ENCODE results near the gene DPYSL3. TPM values are rescaled to one million over a fixed set of nuclear protein-coding genes. Genes with fewer than 3 reads are reported as not detected.
"Not testable (repeated sequence)": the region's sequence is repeated elsewhere in the genome, so short reads cannot be mapped to it uniquely, and the experiment has no call there.

Gene DPYSL3
- polyA plus RNA-seq, 3 donors, result 3.8 to 77.3 (median 31.8) TPM

- no peak overlapping the region for H3K27ac ChIP-seq (ENCODE audit: low read depth, low read length)
- 67 to 85% (median 83%) methylated on average over 15 of the region's 15 CpGs for WGBS, 3 donors
These were observed 115.8 kb downstream of the DPYSL3 start for GRCh38 chr5:147393874-147394672.

DNA sequence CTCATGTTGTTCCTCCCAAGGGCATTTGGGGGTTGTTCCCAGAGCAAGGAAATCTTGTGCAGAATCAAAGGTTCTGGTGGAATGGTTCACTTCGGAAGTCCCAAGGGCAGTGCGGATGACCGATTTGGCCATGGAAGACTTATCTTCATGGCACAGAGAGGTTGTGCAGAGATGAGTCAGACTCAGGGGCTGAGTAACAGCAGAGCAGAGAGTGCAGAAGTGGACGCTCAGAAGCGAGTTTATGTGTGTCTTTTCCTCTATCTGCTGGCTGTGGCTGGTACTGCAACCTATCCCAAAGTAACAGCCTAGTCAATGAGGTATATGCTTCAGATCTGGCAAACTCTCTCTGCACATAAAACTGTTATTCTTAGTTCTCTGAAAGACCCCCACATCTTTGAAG, 118.1 kb downstream of the DPYSL3 start:
- no peak overlapping the region for H3K27ac ChIP-seq (ENCODE audit: low read depth, low read length)
- 47 to 65% (median 54%) methylated on average over 5 of the region's 5 CpGs for WGBS, 3 donors

GRCh38 chr5:147390654-147391225, 119.1 kb downstream of the DPYSL3 start:
- WGBS, 3 donors, result 82 to 93% (median 87%) methylated on average over 3 of the region's 3 CpGs
- no peak overlapping the region for H3K27ac ChIP-seq (ENCODE audit: low read depth, low read length)

- H3K27ac ChIP-seq (ENCODE audit: low read depth, low read length), result no peak overlapping the region
These were observed 121.4 kb downstream of the DPYSL3 start for GRCh38 chr5:147388184-147389108.

DNA sequence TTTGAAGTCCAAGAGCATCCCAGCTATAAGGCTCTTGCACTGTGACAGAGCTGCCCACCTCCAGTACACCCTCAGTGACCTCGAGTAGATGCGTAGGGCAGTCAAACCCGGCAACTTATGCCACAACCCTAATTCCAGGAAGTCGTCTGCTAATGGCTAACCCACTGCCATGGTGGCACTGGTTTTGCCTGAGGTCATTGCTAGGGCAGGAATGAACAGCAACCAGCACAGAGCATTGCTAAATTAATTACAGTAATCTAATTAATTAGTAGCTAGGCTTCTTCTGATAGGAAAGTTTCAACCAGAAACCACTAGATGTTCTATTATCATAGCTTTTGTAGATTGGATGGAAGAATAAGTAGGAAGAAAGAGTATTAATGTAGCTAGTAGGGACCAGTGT, 122.8 kb downstream of the DPYSL3 start:
- 69 to 76% (median 74%) methylated on average over 4 of the region's 4 CpGs for WGBS, 3 donors
- H3K27ac ChIP-seq (ENCODE audit: low read depth, low read length), result no peak overlapping the region

More at GRCh38 chr5:147388184-147389108, 121.4 kb downstream of the DPYSL3 start:
- WGBS, 3 donors, result 72 to 79% (median 78%) methylated on average over 7 of the region's 7 CpGs

DNA sequence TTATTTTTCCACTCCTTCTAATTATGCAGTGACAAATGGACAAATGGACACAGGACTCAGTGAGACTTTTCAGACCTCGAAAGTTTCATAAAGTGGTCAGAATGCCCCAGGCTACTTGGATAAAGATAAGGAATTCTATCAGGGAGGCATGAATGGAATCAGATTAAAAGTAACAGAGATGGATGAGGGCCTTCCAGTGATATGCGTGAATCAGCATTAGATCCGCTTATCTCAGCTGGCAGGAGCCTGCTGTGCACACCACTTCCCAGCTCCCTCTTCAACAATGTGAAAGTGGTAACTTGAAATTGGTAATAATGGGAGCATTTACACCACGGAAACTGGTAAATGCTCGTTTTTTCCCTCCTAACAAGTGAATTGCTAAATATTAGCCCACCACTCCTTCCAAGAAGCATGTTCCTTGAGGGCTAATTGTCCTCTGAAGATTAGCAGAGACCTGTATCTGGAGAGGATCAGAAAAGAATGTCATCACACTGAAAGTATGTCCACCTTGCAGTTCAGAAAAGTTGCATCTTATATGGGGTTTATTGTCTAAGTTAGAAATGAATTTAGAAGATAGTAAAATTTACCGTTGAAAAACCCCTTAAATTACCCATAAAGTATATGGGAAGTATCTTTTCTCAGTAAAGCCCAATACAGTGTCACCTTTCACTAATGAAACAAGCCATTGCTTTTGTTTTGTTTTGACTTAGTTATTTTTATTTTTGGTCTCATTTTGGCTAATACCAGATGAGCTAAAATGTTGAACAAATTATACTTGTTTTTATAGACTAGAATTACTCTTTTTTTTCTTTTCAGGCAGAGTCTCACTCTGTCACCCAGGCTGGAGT, 125.3 kb downstream of the DPYSL3 start:
- H3K27ac ChIP-seq (ENCODE audit: low read depth, low read length), result no peak overlapping the region
- 72 to 75% (median 75%) methylated on average over 6 of the region's 6 CpGs for WGBS, 3 donors

DNA sequence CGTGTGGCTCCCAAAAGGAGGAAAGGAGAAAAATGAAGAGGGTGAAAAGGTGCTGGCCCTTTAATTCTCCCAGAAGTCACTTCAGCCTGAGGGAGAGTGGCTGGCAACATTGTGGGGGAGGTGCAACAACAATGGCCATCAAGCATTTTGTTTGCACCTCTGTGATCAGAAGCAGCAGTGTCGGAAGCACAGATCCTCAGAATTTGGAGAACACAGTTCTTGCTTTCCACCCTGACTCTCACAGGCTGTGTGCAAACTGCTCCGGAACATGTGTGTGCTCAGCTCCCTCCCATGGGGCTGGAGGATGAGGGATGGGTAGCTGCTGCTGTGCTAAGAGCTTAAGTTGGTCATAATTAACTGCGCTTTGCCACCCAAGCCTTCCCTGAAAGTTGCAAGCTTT, 127.1 kb downstream of the DPYSL3 start:
- 59 to 71% (median 65%) methylated on average over 4 of the region's 4 CpGs for WGBS, 3 donors
- H3K27ac ChIP-seq (ENCODE audit: low read depth, low read length), result no peak overlapping the region

GRCh38 chr5:147381555-147381954, 128.3 kb downstream of the DPYSL3 start:
- WGBS, 3 donors, result 84 to 89% (median 85%) methylated on average over 3 of the region's 3 CpGs
- H3K27ac ChIP-seq (ENCODE audit: low read depth, low read length), result no peak overlapping the region

DNA sequence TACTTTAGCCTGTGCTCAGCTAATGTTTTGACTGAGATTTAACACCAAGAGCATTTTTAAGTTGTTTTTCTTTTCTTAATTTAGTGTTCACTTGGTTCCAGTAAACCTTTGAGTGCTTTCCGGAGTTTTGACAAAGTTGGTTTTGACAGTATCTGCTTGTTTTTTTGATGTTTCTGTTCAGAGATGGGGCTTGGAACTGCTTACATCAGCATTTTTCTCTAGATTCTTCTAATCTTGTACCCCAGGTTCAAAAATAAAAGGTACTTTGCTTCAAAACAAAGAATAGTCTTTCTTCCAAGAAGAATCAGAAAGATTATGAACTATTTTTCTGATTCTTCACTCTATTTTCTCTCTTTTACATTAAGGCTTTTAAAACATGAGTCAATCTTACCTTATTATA, 132.2 kb downstream of the DPYSL3 start:
- H3K27ac ChIP-seq (ENCODE audit: low read depth, low read length), result no peak overlapping the region
- WGBS, 3 donors, result 91 to 94% (median 93%) methylated on average over 1 of the region's 1 CpG

- WGBS, 3 donors, result 60 to 84% (median 69%) methylated on average over 5 of the region's 5 CpGs
- no peak overlapping the region for H3K27ac ChIP-seq (ENCODE audit: low read depth, low read length)
These were observed 134.7 kb downstream of the DPYSL3 start for GRCh38 chr5:147375151-147375550.

DNA sequence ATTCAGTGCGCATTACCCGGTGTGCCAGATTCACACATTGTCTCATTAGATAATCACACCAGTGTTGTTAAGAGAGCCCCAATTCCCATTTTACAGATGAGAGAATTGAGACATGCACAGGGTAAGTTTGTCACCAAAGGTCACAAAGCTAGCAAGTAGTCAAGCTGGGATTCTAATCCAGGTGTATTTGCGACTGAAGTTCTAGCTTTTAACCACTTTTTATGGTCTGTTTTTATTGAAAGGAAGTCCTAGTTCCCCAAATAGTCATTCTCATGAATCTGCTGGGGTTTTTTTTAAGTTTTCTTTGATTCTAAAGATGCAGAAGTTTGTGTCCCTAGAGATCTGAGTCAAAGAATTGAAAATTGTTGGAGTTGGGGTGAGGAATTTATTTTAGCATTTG, 136.5 kb downstream of the DPYSL3 start:
- no peak overlapping the region for H3K27ac ChIP-seq (ENCODE audit: low read depth, low read length)
- WGBS, 3 donors, result 83 to 92% (median 89%) methylated on average over 3 of the region's 3 CpGs

GRCh38 chr5:147372191-147372590, 137.7 kb downstream of the DPYSL3 start:
- WGBS, 3 donors, result 95 to 97% (median 96%) methylated on average over 1 of the region's 1 CpG
- no peak overlapping the region for H3K27ac ChIP-seq (ENCODE audit: low read depth, low read length)

GRCh38 chr5:147371290-147371689, 138.6 kb downstream of the DPYSL3 start:
- no peak overlapping the region for H3K27ac ChIP-seq (ENCODE audit: low read depth, low read length)

DNA sequence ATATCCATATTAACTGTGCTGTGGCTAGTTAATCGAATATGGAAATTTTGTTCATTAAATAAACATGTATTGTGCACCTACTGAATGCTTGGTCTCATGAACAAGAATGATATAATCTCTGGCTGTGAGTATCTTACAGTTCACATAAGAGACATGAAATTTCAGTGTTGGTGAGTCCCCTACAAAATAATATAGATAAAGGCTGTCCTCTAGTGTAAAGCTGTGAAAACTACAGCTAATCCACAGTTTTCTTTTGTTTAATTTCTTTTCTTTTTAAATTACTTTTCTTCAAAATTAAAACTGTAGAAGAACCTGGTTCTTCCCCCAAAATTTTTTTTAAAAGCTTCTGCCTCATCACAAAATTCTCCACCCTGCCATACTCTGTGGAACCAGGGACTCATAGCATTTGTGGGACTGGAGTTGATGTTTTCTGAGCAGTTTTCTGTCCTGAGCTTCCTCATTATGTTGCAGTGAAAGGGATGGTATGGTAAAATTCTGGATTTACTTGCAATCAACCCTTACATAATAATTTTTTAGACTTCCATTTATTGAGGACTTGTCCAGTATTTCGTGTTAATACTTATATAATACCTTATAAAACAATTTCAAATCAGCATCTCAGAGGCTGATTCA, 140.0 kb downstream of the DPYSL3 start:
- WGBS, 3 donors, result 8 to 47% (median 34%) methylated on average over 2 of the region's 2 CpGs
- no peak overlapping the region for H3K27ac ChIP-seq (ENCODE audit: low read depth, low read length)

DNA sequence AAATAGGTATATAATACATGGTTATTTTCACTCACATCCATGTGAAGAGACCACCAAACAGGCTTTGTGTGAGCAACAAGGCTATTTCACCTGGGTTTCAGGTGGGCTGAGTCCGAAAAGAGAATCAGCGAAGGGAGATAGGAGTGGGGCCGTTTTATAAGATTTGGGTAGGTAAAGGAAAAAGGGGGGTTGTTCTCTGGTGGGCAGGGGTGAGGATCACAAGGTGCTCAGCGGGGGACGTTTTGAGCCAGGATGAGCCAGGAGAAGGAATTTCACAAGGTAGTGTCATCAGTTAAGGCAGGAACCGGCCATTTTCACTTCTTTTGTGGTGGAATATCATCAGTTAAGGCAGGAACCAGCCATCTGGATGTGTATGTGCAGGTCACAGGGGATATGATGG, 142.5 kb downstream of the DPYSL3 start:
- not testable (repeated sequence) for H3K27ac ChIP-seq (ENCODE audit: low read depth, low read length)
- 82 to 88% (median 87%) methylated on average over 6 of the region's 6 CpGs for WGBS, 3 donors

DNA sequence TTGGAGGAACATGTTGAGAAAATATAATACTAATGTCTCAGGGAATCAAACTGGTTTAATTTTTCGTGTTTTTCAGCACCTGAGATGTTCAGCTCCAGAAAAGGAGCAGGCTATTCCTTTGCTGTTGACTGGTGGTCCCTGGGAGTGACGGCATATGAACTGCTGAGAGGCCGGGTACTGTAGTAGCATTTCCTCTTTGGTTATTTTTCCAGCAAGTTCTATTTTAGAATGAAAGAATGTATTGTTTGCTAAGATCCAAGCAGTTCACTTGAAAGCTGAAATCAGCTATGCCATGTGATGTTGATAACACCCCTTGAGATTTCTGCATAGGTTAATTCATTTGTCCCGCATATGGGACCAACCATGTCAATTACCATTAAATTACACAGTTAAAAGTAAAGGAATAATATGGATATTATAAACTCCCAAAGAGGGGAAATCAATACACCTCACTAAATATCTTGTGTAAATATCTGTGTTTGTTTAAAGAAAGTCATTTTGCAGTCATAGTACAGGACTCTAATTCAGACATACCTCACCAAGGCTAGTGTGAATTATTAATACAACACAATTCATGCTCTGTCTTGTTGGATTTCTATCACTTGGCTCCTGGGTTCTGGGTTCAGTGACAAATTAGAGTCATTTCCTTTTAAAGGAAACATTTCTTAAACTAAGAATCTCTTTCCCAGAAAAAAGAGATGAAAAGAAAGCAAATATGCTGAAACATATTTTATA, 148.3 kb downstream of the DPYSL3 start:
- H3K27ac ChIP-seq (ENCODE audit: low read depth, low read length), result no peak overlapping the region
- WGBS, 3 donors, result 52 to 82% (median 78%) methylated on average over 4 of the region's 4 CpGs

DNA sequence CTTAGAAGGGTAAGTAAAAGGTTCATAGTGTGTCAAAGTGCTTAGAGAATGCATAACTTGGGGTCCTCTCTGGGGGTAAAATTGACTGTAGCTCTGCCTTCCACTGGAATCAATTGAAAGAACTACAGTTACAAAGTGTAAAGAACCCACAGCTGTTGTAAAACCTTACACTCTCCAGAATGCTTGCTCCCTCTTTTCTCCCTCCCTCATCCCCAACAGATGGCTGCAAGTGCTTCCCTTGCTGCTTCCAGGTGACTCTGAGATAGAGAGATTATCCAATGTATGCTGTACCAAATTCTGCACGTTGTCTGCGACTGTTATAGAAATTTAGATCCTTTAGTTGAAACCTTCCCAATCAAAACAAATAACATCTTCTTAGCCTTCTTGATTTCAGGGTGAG, 149.1 kb downstream of the DPYSL3 start:
- H3K27ac ChIP-seq (ENCODE audit: low read depth, low read length), result no peak overlapping the region
- WGBS, 3 donors, result 88 to 90% (median 89%) methylated on average over 2 of the region's 2 CpGs
